Epithelial cell of esophagus (primary cell): ENCODE measurements around the gene ZNF541.
A peak's percentile ranks its signal among the peaks of the same experiment; 100 is the strongest.

Experiments used
- DNase-seq: peaks from one replicate; pipeline ENCODE4 v3.0.0; 2010; ENCODE audit warnings: low read depth
- H3K4me3 ChIP-seq: 2 replicates; pipeline ENCODE4 v1.5.1; 2011; ENCODE audit warnings: mild to moderate bottlenecking, low read length, control low read depth
- CTCF ChIP-seq: IDR thresholded peaks from 2 replicates; pipeline ENCODE4 v1.5.1; 2011; ENCODE audit warnings: low read depth, mild to moderate bottlenecking, low read length, control low read depth, inconsistent platforms; ENCODE audit not compliant: insufficient read depth; ENCODE audit errors: missing control alignments

ZNF541 gene

GRCh38 chr19:47541518-47541917 lies 31.4 kb downstream of the ZNF541 start:
- no peak overlapping the region for H3K4me3 ChIP-seq
- no peak for TF ChIP-seq CTCF
- no peak for DNase-seq

GRCh38 chr19:47540748-47541147 lies 32.2 kb downstream of the ZNF541 start:
- H3K4me3 ChIP-seq, result no peak overlapping the region
- peak; percentile 33 for TF ChIP-seq CTCF
- DNase-seq, result peak; percentile 19

GRCh38 chr19:47539747-47540311 lies 33.1 kb downstream of the ZNF541 start:
- DNase-seq, result no peak

GRCh38 chr19:47538812-47539211 lies 34.1 kb downstream of the ZNF541 start:
- no peak overlapping the region for H3K4me3 ChIP-seq
- TF ChIP-seq CTCF, result no peak

More at GRCh38 chr19:47539747-47540311, 33.1 kb downstream of the ZNF541 start:
- no peak for TF ChIP-seq CTCF
- H3K4me3 ChIP-seq, result no peak overlapping the region

GRCh38 chr19:47537493-47537892 lies 35.5 kb downstream of the ZNF541 start:
- no peak for TF ChIP-seq CTCF
- no peak for DNase-seq
- H3K4me3 ChIP-seq, result no peak overlapping the region

More at GRCh38 chr19:47538812-47539211, 34.1 kb downstream of the ZNF541 start:
- DNase-seq, result no peak

GRCh38 chr19:47534628-47535027 lies 38.3 kb downstream of the ZNF541 start:
- H3K4me3 ChIP-seq, result no peak overlapping the region
- TF ChIP-seq CTCF, result no peak
- DNase-seq, result no peak
